ENCODE results near the gene TMEM87B. TPM values are rescaled to one million over a fixed set of nuclear protein-coding genes. Genes with fewer than 3 reads are reported as not detected.

TMEM87B gene
- total and polyA plus RNA-seq, 2 of the 8 experiments (the other 6 are each of a cell fraction or from before 2014, with no cell fraction given): 7.2 to 9.0 TPM

GRCh38 chr2:112062894-112063293 lies 7.8 kb downstream of the TMEM87B start (continued):
- TF ChIP-seq CHD7 (IDR thresholded peaks at IDR 0.05; ENCODE audit: insufficient replicate concordance, low read length) (no peak), RAD21 (IDR thresholded peaks at IDR 0.05 in 1 of 2, conservative IDR thresholded peaks at IDR 0.05 in 1 of 2; ENCODE audit: low read depth in 2 of 2, low read length in 2 of 2) (no peak), EGR1 (IDR thresholded peaks at IDR 0.05; ENCODE audit: borderline replicate concordance, low read depth, low read length) (no peak), MAFK (IDR thresholded peaks at IDR 0.05; ENCODE audit: low read depth, low read length) (no peak), CTBP2 (IDR thresholded peaks at IDR 0.05; ENCODE audit: borderline replicate concordance, insufficient read depth, insufficient read length, low read length) (no peak), EP300 (IDR thresholded peaks at IDR 0.05; ENCODE audit: borderline replicate concordance in 1 of 2, low read depth in 2 of 2, low read length in 2 of 2) (no peak), EZH2 (IDR thresholded peaks at IDR 0.05; ENCODE audit: low read depth, low read length, severe bottlenecking) (no peak), CHD2 (IDR thresholded peaks at IDR 0.05; ENCODE audit: low read length) (no peak), CREB1 (IDR thresholded peaks at IDR 0.05) (no peak), TAF7 (optimal IDR thresholded peaks at IDR 0.05; ENCODE audit: borderline replicate concordance, low read depth, low read length) (no peak), KDM4A (IDR thresholded peaks at IDR 0.05; ENCODE audit: low read depth, low read length, severe bottlenecking) (no peak)

Measured in H1 (cell line).